Medulla oblongata (tissue), 1 donor: ENCODE measurements around the gene CORO7.

Experiments
- DNase-seq: peaks from one replicate; pipeline ENCODE4 v3.0.0-alpha.2; 2015; ENCODE audit errors: extremely low spot score

CORO7 gene

GRCh38 chr16:4426021-4426684 is 9.8 kb upstream of the CORO7 start:
- no peak for DNase-seq

DNA sequence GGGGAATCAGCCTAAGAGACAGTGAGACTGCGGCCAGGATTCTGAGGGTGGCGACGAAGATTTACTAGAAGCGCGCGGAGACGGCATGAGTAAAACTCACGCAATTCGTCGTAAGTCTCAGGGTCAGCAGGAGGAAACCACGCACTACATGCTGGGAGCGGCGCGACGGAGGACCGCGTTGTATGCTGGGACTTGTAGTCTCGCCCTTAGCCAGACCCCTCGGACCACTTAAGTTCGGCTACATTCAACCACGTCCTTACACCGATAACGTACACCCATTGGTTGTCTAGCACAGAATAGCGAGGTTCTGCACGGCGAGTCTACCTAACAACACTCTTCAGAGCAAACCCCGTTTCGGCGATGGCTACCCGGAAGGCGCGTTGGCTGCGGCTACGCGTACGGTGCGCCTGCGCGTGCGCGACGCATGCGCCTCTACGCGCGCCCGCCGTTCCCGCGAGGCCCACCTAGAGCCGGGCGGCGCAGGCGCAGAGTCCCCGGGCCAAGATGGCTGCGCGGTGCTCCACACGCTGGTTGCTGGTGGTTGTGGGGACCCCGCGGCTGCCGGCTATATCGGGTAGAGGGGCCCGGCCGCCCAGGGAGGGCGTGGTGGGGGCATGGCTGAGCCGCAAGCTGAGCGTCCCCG is 9.1 kb upstream of the CORO7 start, which contains the start of gene DNAJA3:
TSS of gene DNAJA3 (plus strand) at position 491 of the 643 bp plus-strand sequence. CDS start at position 505, 14 bp downstream.
- DNase-seq: peak; percentile 95

- no peak for DNase-seq
Measured at GRCh38 chr16:4420505-4421105, 4.2 kb upstream of the CORO7 start.

DNA sequence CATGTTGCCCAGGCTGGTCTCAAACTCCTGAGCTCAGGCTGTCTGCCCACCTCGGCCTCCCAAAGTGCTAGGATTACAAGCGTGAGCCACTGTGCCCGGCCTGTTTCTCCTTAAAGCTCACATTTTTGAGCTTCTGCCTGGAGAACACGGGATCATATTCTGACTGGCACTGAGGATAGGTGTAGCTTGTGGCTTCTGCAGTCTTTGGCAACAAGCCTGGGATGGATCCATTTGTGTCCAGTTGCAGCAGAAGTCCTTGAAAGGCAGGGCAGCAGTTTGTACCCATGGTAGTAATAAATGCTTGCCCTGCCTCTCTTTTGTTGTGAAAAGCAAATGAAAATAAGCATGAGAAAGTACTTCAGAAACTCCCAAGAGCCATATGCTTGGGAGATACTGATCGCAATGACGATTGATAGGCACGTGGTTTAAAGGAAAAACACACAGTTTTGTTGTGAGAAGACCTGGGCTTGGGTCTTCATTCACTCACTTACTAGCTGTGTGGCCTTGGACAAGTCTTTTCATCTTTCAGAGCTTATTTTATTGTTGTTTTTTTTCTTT is 3.1 kb upstream of the CORO7 start:
- DNase-seq: no peak

DNA sequence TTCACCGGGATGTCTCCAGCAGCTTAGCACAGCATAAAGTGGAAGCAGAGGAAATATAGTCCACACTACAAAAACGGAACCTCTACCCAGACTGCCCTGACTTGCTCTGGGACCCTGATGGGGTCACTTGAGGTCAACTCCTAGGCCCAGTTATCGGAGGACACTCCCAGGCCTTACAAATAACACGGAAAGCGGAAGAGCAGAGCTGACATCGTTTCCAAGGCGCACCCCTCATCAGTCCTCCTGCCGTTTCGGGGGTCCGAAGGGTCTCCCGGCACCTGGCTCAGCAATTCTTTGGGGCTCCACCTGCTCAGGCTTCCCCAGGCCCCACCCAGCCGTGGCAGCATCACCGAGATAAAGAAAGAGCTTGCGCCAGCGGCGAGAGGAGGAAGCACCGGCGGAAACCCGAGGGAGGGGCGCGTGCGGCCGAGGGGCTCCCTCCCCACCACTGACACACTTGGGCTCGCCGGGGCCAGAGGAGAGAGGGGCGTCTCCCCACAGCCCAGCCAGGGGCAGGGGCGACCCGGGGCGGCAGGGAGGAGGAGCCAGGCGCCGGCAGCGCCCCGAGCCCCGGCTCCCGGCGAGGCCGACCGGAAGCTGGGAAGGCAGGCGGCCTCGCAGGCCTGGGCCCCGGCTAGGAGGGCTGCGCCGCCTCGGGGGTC is 727 bp downstream of the CORO7 start:
- DNase-seq: peak; percentile 84

DNA sequence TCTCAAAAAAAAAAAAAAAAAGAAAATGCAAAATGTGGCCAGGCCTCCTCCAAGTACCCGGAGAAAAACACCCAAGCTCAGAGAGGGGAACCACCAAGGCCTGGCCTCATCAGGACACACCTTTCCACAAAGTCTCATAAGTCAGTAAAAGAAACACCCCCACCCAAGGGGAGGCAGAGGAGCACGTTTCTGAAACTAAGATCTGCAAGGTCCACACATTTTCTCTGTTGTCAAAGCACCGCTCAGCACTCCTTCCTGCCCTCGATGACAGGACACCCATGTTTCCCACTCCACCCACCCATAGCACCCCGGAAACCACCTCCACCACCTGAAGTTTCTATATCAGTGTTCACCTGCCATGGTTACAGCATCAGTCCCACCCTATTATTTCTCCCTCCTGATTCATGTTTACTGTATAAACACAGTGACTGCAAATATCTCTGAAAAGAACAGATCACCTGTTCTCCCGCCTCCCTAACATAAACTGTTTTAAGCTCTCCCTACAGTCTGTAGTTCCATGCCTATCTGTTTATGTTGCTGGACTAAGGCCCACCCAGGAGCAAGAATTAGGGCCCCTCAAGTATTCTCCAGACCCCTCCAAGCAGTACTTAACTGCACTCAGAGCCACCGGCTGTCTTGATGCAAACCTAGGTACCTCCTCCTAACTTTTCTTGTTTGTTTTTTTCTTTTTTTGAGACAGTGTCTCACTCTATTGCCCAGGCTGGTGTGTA is 2.0 kb downstream of the CORO7 start:
- DNase-seq: no peak

DNA sequence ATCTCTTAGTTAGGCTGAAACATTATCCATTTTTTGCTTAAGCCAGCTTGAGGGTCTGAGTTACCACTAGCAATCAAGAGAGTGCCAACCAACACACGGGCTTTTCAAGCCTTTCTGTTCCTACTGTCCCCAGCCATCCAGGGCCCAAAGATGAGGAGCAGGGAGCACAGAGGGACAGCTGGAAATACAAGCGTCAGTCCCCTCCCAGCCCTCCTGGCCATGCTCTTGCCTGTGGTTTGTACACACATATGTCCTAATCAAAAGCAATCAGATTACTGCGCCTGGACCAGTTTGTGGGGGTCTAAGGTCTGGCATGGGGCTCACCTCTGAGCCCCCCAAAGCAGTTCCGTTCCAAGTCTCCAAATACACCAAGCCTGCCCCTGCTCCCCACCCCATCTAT is 3.5 kb downstream of the CORO7 start:
- no peak for DNase-seq

GRCh38 chr16:4412159-4412558 is 4.2 kb downstream of the CORO7 start:
- DNase-seq: no peak

DNA sequence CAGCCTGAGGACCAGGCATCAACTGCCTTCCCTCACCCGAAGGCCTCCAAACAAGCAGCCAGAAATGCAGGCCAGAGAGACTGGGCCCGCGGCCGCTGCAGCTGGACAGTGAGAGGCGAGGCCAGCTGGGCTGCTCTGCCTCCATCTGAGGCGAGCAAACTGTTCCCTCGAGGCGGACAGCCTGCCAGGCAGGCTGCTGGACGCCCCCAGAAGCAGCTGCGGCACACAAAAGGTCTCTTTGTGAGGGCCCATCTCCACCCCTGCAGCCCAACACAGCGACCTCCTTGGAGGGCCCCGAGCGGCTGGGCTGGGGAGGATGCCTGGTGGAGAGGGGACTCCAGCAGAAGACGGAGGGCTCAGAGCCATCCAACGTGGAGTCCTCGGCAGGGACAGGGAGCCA is 4.7 kb downstream of the CORO7 start:
- peak; percentile 96 for DNase-seq

DNA sequence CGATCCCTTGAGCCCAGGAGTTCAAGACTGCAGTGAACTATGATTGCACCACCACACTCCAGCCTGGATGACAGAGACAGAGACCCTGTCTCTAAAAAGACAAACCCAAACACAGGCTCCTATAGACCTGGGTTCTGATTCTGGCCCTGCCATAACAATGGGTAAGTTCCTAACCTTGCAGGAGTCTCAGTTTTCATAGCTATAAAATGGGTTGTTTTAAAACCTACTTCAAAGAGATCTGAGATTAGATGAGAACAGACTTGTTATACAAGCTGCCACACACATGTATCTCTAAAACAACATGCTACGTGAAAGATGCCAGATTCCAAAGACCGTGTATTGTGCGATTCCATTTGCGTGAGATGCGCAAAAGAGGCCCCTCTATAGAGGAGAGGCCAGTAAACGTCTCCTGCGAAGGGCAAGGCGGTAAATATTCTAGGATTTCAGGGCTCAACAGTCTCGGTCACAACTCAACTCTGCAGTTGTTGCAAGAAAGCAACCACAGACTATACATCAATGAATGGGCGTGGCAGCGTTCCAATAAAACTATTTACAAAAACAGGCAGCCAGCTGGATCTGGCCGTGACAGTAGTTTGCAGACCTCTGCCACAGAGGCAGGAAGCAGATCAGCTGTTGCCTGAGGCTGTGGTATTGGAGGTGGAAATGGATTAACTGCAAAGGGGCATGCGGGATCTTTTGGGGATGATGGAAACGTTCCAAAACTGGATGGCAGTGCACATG is 5.9 kb downstream of the CORO7 start:
- peak; percentile 81 for DNase-seq

DNA sequence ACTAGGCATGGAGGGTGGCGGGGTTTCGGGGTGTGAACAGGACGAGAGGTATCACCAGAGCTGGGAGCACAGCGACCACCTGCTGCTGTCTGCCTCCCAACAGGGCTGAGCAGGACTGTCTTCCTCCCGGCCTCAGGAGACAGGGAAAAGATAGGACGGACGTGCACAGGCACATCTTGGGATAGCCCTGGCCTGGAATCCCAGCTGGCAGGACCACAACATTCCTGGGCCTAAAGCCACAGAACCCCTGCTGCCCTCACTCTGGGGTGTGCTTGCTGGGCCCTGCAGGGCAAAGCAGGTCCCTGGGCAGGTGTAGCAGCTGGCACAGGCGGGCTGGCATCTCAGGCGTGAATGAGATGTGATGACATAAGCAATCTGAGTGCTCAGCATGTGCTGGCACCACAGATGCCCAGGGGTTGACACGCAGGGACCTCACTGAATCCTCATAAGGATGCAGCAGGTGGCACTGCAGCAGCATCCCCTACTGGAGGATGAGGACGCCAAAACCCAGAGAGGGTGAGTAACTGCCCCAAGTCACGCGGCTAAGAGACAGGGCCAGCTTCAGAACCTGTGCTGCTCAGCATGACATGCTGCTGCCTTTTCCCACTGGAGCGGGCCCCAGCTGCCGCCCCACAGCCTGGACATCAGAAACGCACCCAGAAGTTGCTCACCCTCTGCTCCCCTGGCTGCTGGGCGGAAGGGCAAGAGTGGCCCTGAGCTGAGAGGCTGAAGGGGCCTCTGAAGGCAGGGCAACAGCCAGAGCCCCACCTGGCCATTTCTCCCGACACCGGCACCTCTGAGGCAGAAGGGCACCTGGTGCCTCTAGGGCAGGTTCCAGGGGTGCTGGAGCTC is 7.1 kb downstream of the CORO7 start:
- no peak for DNase-seq

DNA sequence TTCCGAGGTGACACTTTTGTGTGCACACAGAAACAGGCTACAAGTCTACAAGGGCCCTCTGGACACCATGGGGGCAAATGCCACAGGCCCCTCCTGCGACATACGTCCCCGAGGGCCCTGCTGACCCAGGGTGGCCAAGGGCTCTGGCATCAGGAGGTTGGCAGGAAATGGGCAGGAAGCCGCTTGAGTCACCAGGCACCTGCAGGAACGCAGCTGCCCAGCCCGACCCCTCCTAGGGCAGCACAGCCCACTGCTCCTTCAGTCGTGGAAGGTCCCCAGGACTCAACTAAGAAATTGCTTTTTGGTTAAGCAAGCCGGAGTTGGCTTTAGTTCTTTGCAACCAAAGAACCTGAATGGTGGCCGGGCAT is 8.1 kb downstream of the CORO7 start:
- DNase-seq: no peak

GRCh38 chr16:4407543-4408322 is 8.7 kb downstream of the CORO7 start:
- DNase-seq: no peak

DNA sequence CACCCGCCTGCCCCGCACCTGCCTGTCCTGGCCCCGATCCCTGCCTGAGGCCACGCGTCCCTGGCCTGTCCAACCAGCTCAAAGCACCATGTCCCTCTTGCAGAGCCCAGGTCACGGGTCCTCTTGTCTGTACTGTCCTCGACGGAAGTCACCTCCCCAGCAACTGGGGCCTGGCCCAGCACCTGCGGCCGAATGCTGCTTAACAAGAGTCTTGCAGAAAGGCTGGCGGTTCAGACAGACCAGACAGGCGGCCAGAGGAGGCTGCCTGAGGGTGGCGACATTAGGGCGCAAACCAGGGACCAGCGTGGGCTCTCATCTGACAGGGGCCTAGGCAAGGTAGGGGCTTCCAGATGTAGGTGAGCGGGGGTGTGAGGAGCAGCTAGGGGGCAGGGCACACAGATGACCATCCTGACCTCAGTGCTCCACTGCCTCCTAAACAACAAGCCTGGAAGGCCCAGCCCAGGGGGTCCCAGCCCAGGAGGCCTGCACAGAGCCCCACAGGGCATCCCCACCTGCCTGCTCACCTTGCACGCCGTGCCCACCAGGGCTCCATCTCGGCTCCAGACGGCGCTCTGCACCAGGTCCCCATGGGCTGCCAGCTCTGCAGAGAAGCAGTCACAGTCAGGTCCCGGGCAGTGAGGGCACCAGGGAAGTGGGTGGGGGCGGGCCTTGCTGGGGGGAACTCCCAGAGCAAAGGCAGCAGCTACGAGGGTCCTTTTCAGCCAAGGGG is 11.3 kb downstream of the CORO7 start:
- no peak for DNase-seq

GRCh38 chr16:4404247-4404966 is 12.0 kb downstream of the CORO7 start:
- no peak for DNase-seq

- no peak for DNase-seq
Measured at GRCh38 chr16:4403133-4403949, 13.1 kb downstream of the CORO7 start.
